ENCODE results near the gene IFRD2. TPM values are rescaled to one million over a fixed set of nuclear protein-coding genes. Genes with fewer than 3 reads are reported as not detected.
A peak's percentile ranks its signal among the peaks of the same experiment; 100 is the strongest.

The IFRD2 gene
- total RNA-seq, 4 donors from 2014 or later = 37.3 to 85.4 (median 64.9) TPM

DNA sequence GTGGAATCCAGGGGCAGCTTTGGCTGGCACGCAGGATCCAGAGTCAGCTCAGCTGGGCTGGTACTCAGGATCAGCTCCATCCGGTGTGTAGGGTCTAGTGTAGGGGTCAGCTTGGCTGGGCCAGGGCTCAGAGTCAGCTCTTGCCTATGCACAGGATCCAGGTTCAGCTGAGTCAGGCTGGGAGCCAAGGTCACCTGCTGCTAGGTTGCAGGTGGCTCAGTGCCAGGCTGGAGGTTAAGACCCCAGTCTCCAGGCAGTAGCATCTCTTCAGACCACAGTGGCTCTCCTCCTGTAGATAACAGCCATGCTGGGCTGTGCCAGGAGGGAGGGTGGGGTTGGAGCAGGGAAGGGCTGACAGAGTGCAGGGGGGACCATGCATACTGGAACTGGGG is 5.2 kb upstream of the IFRD2 start:
- Histone ChIP-seq H3K36me3 (peaks cover 0 to 12% of the 10 kb centered on the region in 2 donors), H3K4me3 (no peak overlapping the region), H3K27me3 (no peaks in the 10 kb centered on the region), H3K4me1 (peaks cover 0 to 51% (median 24%) of the 10 kb centered on the region in 3 donors), H3K9me3 (no peaks in the 10 kb centered on the region), H3K27ac (peak overlapping the region in 2 of 4 donors; percentile 89 to 92)
- TF ChIP-seq, protein P1, sequence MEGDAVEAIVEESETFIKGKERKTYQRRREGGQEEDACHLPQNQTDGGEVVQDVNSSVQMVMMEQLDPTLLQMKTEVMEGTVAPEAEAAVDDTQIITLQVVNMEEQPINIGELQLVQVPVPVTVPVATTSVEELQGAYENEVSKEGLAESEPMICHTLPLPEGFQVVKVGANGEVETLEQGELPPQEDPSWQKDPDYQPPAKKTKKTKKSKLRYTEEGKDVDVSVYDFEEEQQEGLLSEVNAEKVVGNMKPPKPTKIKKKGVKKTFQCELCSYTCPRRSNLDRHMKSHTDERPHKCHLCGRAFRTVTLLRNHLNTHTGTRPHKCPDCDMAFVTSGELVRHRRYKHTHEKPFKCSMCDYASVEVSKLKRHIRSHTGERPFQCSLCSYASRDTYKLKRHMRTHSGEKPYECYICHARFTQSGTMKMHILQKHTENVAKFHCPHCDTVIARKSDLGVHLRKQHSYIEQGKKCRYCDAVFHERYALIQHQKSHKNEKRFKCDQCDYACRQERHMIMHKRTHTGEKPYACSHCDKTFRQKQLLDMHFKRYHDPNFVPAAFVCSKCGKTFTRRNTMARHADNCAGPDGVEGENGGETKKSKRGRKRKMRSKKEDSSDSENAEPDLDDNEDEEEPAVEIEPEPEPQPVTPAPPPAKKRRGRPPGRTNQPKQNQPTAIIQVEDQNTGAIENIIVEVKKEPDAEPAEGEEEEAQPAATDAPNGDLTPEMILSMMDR (IDR thresholded peaks at IDR 0.05) = no peak
- TF ChIP-seq POLR2A (IDR thresholded peaks at IDR 0.05) = no peak
- TF ChIP-seq EP300 (IDR thresholded peaks at IDR 0.05) = no peak
- no peak for TF ChIP-seq POLR2AphosphoS5 (IDR thresholded peaks at IDR 0.05)
- WGBS, 2 donors (ENCODE audit: low coverage in 1 of 2) = no CpG with 5 or more reads among the region's 2 CpGs
- no peak for ATAC-seq

DNA sequence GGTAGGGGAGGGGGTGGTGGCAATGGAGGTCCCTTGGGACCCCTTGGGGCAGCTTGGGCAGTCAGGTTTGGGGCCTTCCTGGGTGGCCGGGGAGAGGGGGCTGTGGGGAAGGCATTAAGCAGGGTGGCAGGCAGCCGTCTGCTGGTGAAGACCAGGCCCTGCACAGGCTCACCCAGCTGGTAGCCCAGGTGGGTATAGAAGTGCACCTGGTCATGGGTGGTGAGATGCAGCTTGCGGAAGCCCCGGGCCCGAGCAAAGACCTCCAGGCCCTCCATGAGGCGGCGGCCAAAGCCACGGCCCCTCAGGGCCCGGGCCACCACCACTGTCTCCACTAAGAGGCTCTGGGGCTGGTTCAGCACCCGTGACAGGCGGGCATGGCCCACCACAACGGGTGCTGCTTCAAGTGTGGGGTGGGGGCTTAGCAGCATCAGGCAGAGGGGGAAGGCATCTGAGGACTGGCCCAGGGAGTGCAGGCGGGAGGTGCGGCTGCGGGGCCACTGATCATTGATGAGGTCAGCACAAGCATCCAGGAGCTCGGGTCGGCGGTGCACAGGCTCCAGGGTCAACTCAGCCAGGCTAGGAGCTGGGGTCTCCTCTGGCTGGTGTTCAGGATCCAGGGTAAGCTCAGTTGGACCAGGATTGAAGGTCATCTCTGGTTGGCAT is 4.6 kb upstream of the IFRD2 start:
- H3K27ac ChIP-seq = no peak overlapping the region
- H3K9me3 ChIP-seq = no peaks in the 10 kb centered on the region
- no CpG with 5 or more reads among the region's 18 CpGs for WGBS, 2 donors (ENCODE audit: low coverage in 1 of 2)
- no peak for ATAC-seq
- peaks cover 0 to 47% (median 24%) of the 10 kb centered on the region in 3 donors for H3K4me1 ChIP-seq
- H3K36me3 ChIP-seq = peaks cover 0 to 12% of the 10 kb centered on the region in 2 donors
- TF ChIP-seq, protein P1 (IDR thresholded peaks at IDR 0.05) = no peak
- TF ChIP-seq EP300 (IDR thresholded peaks at IDR 0.05) (no peak), POLR2A (IDR thresholded peaks at IDR 0.05) (no peak), POLR2AphosphoS5 (IDR thresholded peaks at IDR 0.05) (no peak)
- H3K27me3 ChIP-seq = no peaks in the 10 kb centered on the region
- H3K4me3 ChIP-seq = no peak overlapping the region

DNA sequence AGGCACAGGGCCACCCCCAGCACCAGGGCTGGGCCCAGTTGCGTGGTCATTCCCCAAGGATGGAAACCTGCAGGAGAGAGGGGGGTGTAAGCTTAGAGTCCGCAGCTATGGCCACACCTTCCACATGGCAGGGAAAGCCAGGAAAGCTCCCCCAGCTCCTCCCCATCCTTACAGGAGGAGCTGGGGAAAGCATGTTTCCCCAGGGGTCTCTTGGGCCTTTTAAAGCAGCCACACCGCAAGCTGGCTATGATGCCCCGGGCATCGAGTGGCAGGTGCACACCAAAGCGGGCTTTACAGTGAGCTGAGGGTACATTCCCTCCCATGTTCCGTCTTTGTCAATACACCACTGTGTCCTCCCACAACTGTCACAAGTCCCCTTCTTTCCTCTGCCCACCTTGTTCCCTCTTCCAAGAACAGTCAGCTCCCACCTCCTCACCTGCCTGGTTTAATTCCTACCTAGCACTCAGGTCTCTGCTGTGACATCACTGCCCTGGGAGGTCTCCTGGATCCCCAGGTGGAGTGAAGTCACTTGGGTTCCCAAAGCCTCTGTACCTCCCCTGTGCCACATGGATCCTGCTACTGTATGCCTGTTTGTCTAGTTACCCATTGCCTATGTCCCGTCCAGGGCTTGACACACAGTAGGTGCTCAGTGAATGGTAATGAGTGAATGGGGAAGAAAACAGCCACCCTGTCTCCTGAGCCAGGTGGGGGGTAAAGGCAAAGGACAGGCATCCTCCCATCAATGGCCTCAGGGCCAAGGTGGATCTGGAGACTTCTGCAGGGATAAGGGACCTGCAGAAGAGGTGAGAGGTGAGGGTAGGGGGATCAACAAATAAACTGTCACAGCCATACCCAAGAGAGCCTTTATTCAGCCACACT is 3.6 kb upstream of the IFRD2 start:
- Histone ChIP-seq H3K4me3 (no peak overlapping the region), H3K9me3 (no peaks in the 10 kb centered on the region), H3K4me1 (peaks cover 0 to 51% (median 29%) of the 10 kb centered on the region in 3 donors), H3K27ac (no peak overlapping the region), H3K36me3 (peaks cover 0 to 12% of the 10 kb centered on the region in 2 donors), H3K27me3 (no peaks in the 10 kb centered on the region)
- ATAC-seq = no peak
- TF ChIP-seq EP300 (IDR thresholded peaks at IDR 0.05) (no peak), POLR2AphosphoS5 (IDR thresholded peaks at IDR 0.05) (no peak), POLR2A (IDR thresholded peaks at IDR 0.05) (no peak)
- TF ChIP-seq, protein P1 (IDR thresholded peaks at IDR 0.05) = no peak
- WGBS, 2 donors (ENCODE audit: low coverage in 1 of 2) = 86% methylated on average over 5 of the region's 8 CpGs; no CpG with 5 or more reads in 1 of the 2 donors

DNA sequence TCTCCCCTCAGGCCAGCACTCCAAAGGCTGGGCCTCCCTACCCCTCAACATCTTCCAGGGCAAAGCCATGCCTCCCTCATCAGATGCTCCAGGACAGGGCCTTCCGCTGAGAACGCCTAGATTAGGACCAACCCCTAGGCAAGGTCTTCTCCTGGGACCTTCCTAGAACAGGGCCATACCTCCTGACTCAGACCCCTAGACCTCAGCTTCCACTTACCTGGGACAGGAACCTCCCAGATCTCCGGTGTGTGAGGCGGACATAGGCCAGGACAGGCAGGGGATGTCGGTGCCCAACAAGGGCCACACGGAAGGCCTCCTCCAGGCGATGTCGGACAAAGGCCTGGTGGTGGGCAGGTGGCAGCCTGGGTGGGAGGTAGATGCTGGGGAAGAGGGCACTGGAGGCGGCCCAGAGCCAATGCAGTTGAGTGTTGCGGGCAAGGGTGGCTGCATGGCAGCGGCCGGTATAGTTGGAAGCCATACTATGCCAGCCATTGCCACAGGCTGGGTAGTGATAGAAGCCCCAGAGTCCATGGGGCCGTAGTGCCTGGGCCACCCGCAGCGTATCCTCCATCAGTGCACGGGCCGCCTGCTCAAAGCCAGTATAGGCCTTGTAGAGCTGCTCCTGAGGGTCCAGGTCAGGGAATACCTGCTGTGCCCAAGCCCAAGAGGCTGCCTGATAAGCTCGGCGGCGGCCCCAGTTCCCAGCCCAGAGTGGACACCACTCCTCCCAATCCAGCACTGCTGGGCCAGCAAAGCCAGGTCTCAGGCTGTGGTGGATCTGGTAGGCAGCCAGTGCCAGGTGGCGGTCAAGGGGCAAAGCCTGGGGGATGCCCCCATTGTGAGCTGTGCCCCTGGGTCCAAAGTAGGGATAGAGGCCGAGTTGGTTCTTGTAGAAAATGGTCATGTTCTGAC is 2.5 kb upstream of the IFRD2 start:
- TF ChIP-seq EP300 (IDR thresholded peaks at IDR 0.05) (no peak), POLR2A (IDR thresholded peaks at IDR 0.05) (no peak), POLR2AphosphoS5 (IDR thresholded peaks at IDR 0.05) (no peak)
- TF ChIP-seq, protein P1 (IDR thresholded peaks at IDR 0.05) = no peak
- no peak for ATAC-seq
- no CpG with 5 or more reads among the region's 22 CpGs for WGBS, 2 donors (ENCODE audit: low coverage in 1 of 2)
- no peaks in the 10 kb centered on the region for H3K27me3 ChIP-seq
- H3K36me3 ChIP-seq = peaks cover 0 to 21% of the 10 kb centered on the region in 2 donors
- H3K27ac ChIP-seq = no peak overlapping the region
- H3K4me3 ChIP-seq = no peak overlapping the region
- H3K4me1 ChIP-seq = peaks cover 0 to 49% (median 21%) of the 10 kb centered on the region in 3 donors
- H3K9me3 ChIP-seq = no peaks in the 10 kb centered on the region

Data from gastroesophageal sphincter (tissue), 4 donors.